Suprapubic skin (tissue), 3 donors: Measurements from ENCODE around the gene DMGDH.

ENCODE experiments used
- CTCF ChIP-seq, 2 donors: fragments of 200-600 bp in 1 of 2; fragments of 450-650 bp in 1 of 2; sonication (generic) in 1 of 2; IDR thresholded peaks; one replicate each; pipeline ENCODE4 v1.5.1; 2016 to 2019; ENCODE audit warnings: antibody characterized with exemption in 2 of 2, mild to moderate bottlenecking in 1 of 2, moderate library complexity in 1 of 2
- POLR2AphosphoS5 ChIP-seq, 3 donors: sonication (generic); formaldehyde crosslinking; IDR thresholded peaks; one replicate each; pipeline ENCODE4 v1.6.1; 2017; ENCODE audit warnings: antibody characterized with exemption in 3 of 3

- TF ChIP-seq CTCF (IDR thresholded peaks at IDR 0.05) (no peak), POLR2AphosphoS5 (IDR thresholded peaks at IDR 0.05) (no peak)
Measured at GRCh38 chr5:79056847-79057246, 12.6 kb downstream of the DMGDH start.
